ENCODE measurements around the gene LRRN3.

LRRN3 gene

GRCh38 chr7:111113263-111114017 lies 22.5 kb downstream of the LRRN3 start:
- Histone ChIP-seq H3K4me3 (replicated peaks; ENCODE audit: low read depth, low read length) (no peak overlapping the region), H3K27me3 (replicated peaks; ENCODE audit: control insufficient read depth, insufficient read depth, low read length) (no peaks in the 10 kb centered on the region), H3K36me3 (ENCODE audit: control insufficient read depth, insufficient read depth, low read length) (no peaks in the 10 kb centered on the region)
- DNase-seq (ENCODE audit: extremely low read depth, insufficient read length) = peak; percentile 33
- TF ChIP-seq CTCF (IDR thresholded peaks at IDR 0.05; ENCODE audit: insufficient read depth, low read length, poor library complexity, severe bottlenecking) = no peak

- H3K36me3 ChIP-seq (ENCODE audit: control insufficient read depth, insufficient read depth, low read length) = no peaks in the 10 kb centered on the region
- H3K4me3 ChIP-seq (replicated peaks; ENCODE audit: low read depth, low read length) = no peak overlapping the region
- no peaks in the 10 kb centered on the region for H3K27me3 ChIP-seq (replicated peaks; ENCODE audit: control insufficient read depth, insufficient read depth, low read length)
- no peak for TF ChIP-seq CTCF (IDR thresholded peaks at IDR 0.05; ENCODE audit: insufficient read depth, low read length, poor library complexity, severe bottlenecking)
- DNase-seq (ENCODE audit: extremely low read depth, insufficient read length) = no peak
Measured at GRCh38 chr7:111115966-111116365, 25.0 kb downstream of the LRRN3 start.

- TF ChIP-seq CTCF (IDR thresholded peaks at IDR 0.05; ENCODE audit: insufficient read depth, low read length, poor library complexity, severe bottlenecking) = no peak
- DNase-seq (ENCODE audit: extremely low read depth, insufficient read length) = no peak
- Histone ChIP-seq H3K4me3 (replicated peaks; ENCODE audit: low read depth, low read length) (no peak overlapping the region), H3K27me3 (replicated peaks; ENCODE audit: control insufficient read depth, insufficient read depth, low read length) (no peaks in the 10 kb centered on the region), H3K36me3 (ENCODE audit: control insufficient read depth, insufficient read depth, low read length) (no peaks in the 10 kb centered on the region)
Measured at GRCh38 chr7:111126987-111127386, 36.1 kb downstream of the LRRN3 start.

GRCh38 chr7:111129435-111129834 lies 38.5 kb downstream of the LRRN3 start:
- Histone ChIP-seq H3K36me3 (ENCODE audit: control insufficient read depth, insufficient read depth, low read length) (no peaks in the 10 kb centered on the region), H3K27me3 (replicated peaks; ENCODE audit: control insufficient read depth, insufficient read depth, low read length) (no peaks in the 10 kb centered on the region), H3K4me3 (replicated peaks; ENCODE audit: low read depth, low read length) (no peak overlapping the region)
- no peak for DNase-seq (ENCODE audit: extremely low read depth, insufficient read length)
- no peak for TF ChIP-seq CTCF (IDR thresholded peaks at IDR 0.05; ENCODE audit: insufficient read depth, low read length, poor library complexity, severe bottlenecking)

DNA sequence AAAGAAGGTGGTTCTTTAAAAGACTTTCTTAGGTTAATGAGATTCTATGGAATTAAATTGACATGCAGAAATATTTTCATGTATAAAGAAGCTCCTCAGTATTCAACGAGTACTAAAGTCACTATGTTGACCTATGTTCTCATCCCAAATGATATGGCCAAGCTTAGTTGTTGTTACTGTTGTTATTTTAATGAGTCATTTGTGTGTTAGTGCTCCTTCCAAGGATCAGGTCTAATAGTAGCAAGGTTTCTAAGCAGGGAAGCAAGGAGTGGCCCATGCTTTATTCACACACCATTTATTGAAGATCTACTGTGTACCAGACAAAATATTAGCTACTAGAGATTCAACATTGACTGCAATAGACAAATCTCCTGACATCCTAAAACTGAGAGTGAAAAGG lies 41.9 kb downstream of the LRRN3 start:
- DNase-seq (ENCODE audit: extremely low read depth, insufficient read length) = no peak
- Histone ChIP-seq H3K4me3 (replicated peaks; ENCODE audit: low read depth, low read length) (no peak overlapping the region), H3K36me3 (ENCODE audit: control insufficient read depth, insufficient read depth, low read length) (no peaks in the 10 kb centered on the region), H3K27me3 (replicated peaks; ENCODE audit: control insufficient read depth, insufficient read depth, low read length) (no peaks in the 10 kb centered on the region)
- TF ChIP-seq CTCF (IDR thresholded peaks at IDR 0.05; ENCODE audit: insufficient read depth, low read length, poor library complexity, severe bottlenecking) = no peak
